EL (cell line): ENCODE data around the gene SH2D7.
A peak's percentile ranks its signal among the peaks of the same experiment; 100 is the strongest.
"Not testable (repeated sequence)": the region's sequence is repeated elsewhere in the genome, so short reads cannot be mapped to it uniquely, and the experiment has no call there.

Experiments used
- DNase-seq: peaks from one replicate; pipeline ENCODE4 v3.0.0-alpha.2; 2016

The SH2D7 gene

GRCh38 chr15:78146425-78147154 is 54.2 kb downstream of the SH2D7 start:
- no peak for DNase-seq

GRCh38 chr15:78147566-78147965 is 55.2 kb downstream of the SH2D7 start:
- DNase-seq, result no peak

GRCh38 chr15:78148392-78149067 is 56.2 kb downstream of the SH2D7 start:
- DNase-seq, result no peak

- DNase-seq, result peak; percentile 96
These were observed 56.9 kb downstream of the SH2D7 start, which contains the start of gene IDH3A for GRCh38 chr15:78149068-78149804. TSS of gene IDH3A (plus strand) at chr15:78149362. CDS start at chr15:78149404, 42 bp downstream.

- DNase-seq, result peak; percentile 36
These were observed 57.7 kb downstream of the SH2D7 start for GRCh38 chr15:78149805-78150751.

GRCh38 chr15:78151075-78151474 is 58.7 kb downstream of the SH2D7 start:
- not testable (repeated sequence) for DNase-seq
